ENCODE measurements around the gene PRXL2C. TPM values are rescaled to one million over a fixed set of nuclear protein-coding genes. Genes with fewer than 3 reads are reported as not detected.
"Not testable (repeated sequence)": the region's sequence is repeated elsewhere in the genome, so short reads cannot be mapped to it uniquely, and the experiment has no call there.

The PRXL2C gene
- 1 to 10 TPM; 5.6 to 7.8 TPM for total RNA-seq

GRCh38 chr9:96655198-96655851 is at the start of gene PRXL2C:
TSS of gene PRXL2C (minus strand) at chr9:96655317. CDS start at chr9:96655281, 36 bp downstream.
- Mint-ChIP-seq H3K9me3 (no peaks in the 10 kb centered on the region), H3K36me3 (no peaks in the 10 kb centered on the region), H3K27ac (peak within 1 kb of the TSS; percentile 85 to 90)
- DNase-seq (ENCODE audit: low spot score in 2 of 2) (peak; percentile 74 to 82), ATAC-seq (peak; percentile 92 to 94)

GRCh38 chr9:96700721-96701375 is 45.7 kb upstream of the PRXL2C start:
- Mint-ChIP-seq H3K9me3 (peaks cover 20 to 23% of the 10 kb centered on the region in 2 donors), H3K36me3 (peaks cover 23 to 27% of the 10 kb centered on the region in 2 donors)
- H3K27ac Mint-ChIP-seq; ATAC-seq; DNase-seq (ENCODE audit: low spot score in 2 of 2): not testable (repeated sequence)

GRCh38 chr9:96691326-96691725 is 36.2 kb upstream of the PRXL2C start:
- ATAC-seq, result no peak
- peaks cover 12 to 14% of the 10 kb centered on the region in 2 donors for H3K36me3 Mint-ChIP-seq

GRCh38 chr9:96688745-96689464 is 33.8 kb upstream of the PRXL2C start:
- peaks cover 12 to 14% of the 10 kb centered on the region in 2 donors for H3K36me3 Mint-ChIP-seq
- peaks cover 4 to 21% of the 10 kb centered on the region in 2 donors for H3K9me3 Mint-ChIP-seq
- H3K27ac Mint-ChIP-seq, result no peak overlapping the region
- ATAC-seq, result no peak
- no peak for DNase-seq (ENCODE audit: low spot score in 2 of 2)

More at GRCh38 chr9:96691326-96691725, 36.2 kb upstream of the PRXL2C start:
- Mint-ChIP-seq H3K9me3 (peaks cover 4 to 21% of the 10 kb centered on the region in 2 donors), H3K27ac (no peak overlapping the region)
- DNase-seq (ENCODE audit: low spot score in 2 of 2), result no peak

GRCh38 chr9:96688187-96688586 is 33.1 kb upstream of the PRXL2C start:
- no peak for DNase-seq (ENCODE audit: low spot score in 2 of 2)

GRCh38 chr9:96686638-96687335 is 31.7 kb upstream of the PRXL2C start:
- ATAC-seq (peak; percentile 97 to 98), DNase-seq (ENCODE audit: low spot score in 2 of 2) (peak; percentile 60 to 83)
- Mint-ChIP-seq H3K9me3 (peaks cover 0 to 17% of the 10 kb centered on the region in 2 donors), H3K36me3 (peaks cover 9 to 12% of the 10 kb centered on the region in 2 donors), H3K27ac (peak overlapping the region in 1 of 2 donors; percentile 54)

More at GRCh38 chr9:96688187-96688586, 33.1 kb upstream of the PRXL2C start:
- Mint-ChIP-seq H3K27ac (no peak overlapping the region), H3K9me3 (peaks cover 4 to 21% of the 10 kb centered on the region in 2 donors), H3K36me3 (peaks cover 12 to 14% of the 10 kb centered on the region in 2 donors)
- ATAC-seq, result no peak

GRCh38 chr9:96680812-96681499 is 25.8 kb upstream of the PRXL2C start:
- no peaks in the 10 kb centered on the region for H3K9me3 Mint-ChIP-seq
- H3K27ac Mint-ChIP-seq, result no peak overlapping the region
- ATAC-seq (no peak), DNase-seq (ENCODE audit: low spot score in 2 of 2) (no peak)
- H3K36me3 Mint-ChIP-seq, result no peaks in the 10 kb centered on the region

GRCh38 chr9:96674906-96675538 is 19.9 kb upstream of the PRXL2C start:
- no peak overlapping the region for H3K27ac Mint-ChIP-seq
- no peaks in the 10 kb centered on the region for H3K9me3 Mint-ChIP-seq
- DNase-seq (ENCODE audit: low spot score in 2 of 2) (no peak), ATAC-seq (no peak)
- H3K36me3 Mint-ChIP-seq, result no peaks in the 10 kb centered on the region

GRCh38 chr9:96673786-96674185 is 18.7 kb upstream of the PRXL2C start:
- H3K9me3 Mint-ChIP-seq; H3K27ac Mint-ChIP-seq; ATAC-seq; H3K36me3 Mint-ChIP-seq; DNase-seq (ENCODE audit: low spot score in 2 of 2): not testable (repeated sequence)

- Mint-ChIP-seq H3K9me3 (no peaks in the 10 kb centered on the region), H3K27ac (no peak overlapping the region), H3K36me3 (no peaks in the 10 kb centered on the region)
- ATAC-seq (no peak), DNase-seq (ENCODE audit: low spot score in 2 of 2) (no peak)
These were observed 13.9 kb upstream of the PRXL2C start for GRCh38 chr9:96668868-96669534.

GRCh38 chr9:96667363-96667728 is 12.2 kb upstream of the PRXL2C start:
- Mint-ChIP-seq H3K27ac (no peak overlapping the region), H3K36me3 (no peaks in the 10 kb centered on the region), H3K9me3 (no peaks in the 10 kb centered on the region)
- no peak for ATAC-seq
- no peak for DNase-seq (ENCODE audit: low spot score in 2 of 2)

- not testable (repeated sequence) for H3K9me3 Mint-ChIP-seq; H3K36me3 Mint-ChIP-seq; DNase-seq (ENCODE audit: low spot score in 2 of 2)
- peak overlapping the region in 1 of 2 donors; percentile 48 for H3K27ac Mint-ChIP-seq
- peak; percentile 65 to 69 for ATAC-seq
These were observed 11.7 kb upstream of the PRXL2C start for GRCh38 chr9:96666653-96667362.

GRCh38 chr9:96665789-96666188 is 10.7 kb upstream of the PRXL2C start:
- ATAC-seq (no peak), DNase-seq (ENCODE audit: low spot score in 2 of 2) (no peak)
- Mint-ChIP-seq H3K36me3 (no peaks in the 10 kb centered on the region), H3K9me3 (no peaks in the 10 kb centered on the region), H3K27ac (peak overlapping the region; percentile 29 to 48)

GRCh38 chr9:96663506-96664120 is 8.5 kb upstream of the PRXL2C start:
- no peaks in the 10 kb centered on the region for H3K36me3 Mint-ChIP-seq
- no peaks in the 10 kb centered on the region for H3K9me3 Mint-ChIP-seq
- no peak for ATAC-seq
- no peak overlapping the region for H3K27ac Mint-ChIP-seq
- no peak for DNase-seq (ENCODE audit: low spot score in 2 of 2)
